ENCODE data around the gene KIF24. TPM values are rescaled to one million over a fixed set of nuclear protein-coding genes. Genes with fewer than 3 reads are reported as not detected.

KIF24 gene
- total RNA-seq, 2 experiments from 2014 or later: 13.9 to 19.4 TPM

DNA sequence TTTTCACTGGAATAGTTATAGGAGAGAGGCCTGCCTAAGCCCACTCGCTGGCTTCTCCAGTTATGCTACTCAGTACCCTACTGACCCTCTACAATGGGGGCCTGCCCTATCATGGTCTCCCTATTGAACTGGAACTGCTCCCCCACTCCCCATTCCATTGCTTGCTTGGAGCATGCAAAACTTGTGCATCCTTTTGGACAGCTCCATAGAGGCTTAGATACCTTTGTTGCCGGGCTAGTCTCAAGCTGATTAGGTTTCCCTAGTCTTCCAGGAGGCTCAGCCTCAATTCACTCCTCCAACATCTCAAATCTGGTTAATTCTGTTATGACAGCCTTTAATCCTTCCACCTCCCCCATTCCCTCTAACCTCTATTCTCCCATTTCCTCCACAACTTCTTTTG lies 39.9 kb downstream of the KIF24 start:
- POLR2A ChIA-PET: interaction anchor here (0.6 kb wide), 2 partner anchors 13 to 570 kb away, joined by 3 read pairs; no protein-coding TSS in a partner anchor
- no peak overlapping the region for H3K4me3 ChIP-seq (ENCODE audit: low read depth, low read length, poor library complexity, severe bottlenecking)

DNA sequence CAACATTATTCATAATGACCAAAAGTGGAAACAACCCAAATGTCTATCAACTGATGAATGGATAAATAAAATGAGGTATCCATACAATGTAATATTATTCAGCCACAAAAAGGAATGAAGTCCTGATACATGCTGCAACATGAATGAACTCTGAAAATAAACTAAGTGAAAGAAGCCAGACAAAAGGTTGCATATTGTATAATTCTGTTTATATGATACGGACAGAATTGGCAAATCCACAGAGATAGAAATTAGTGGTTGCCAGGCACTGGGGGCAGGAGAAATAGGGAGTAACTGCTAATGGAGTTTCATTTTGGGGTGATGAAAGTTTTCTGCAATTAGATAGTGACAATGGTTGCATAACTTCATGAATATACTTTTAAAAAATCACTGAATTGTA lies 47.0 kb downstream of the KIF24 start:
- H3K79me2 ChIP-seq (ENCODE audit: insufficient read depth, low read depth, low read length): no peaks in the 10 kb centered on the region
- H3K9me3 ChIP-seq (ENCODE audit: low read length): no peaks in the 10 kb centered on the region
- ChIA-PET POLR2A (interaction anchor here (0.7 to 1.3 kb wide), 3 partner anchors 11 to 27 kb away, joined by 3 to 4 read pairs (median 3); no protein-coding TSS in a partner anchor), CTCF (ENCODE audit: unreplicated experiment) (no interaction called here)
- intact Hi-C loops (cut with micrococcal nuclease; ENCODE audit: unreplicated experiment): loop anchor here (5.0 kb wide), 1 partner anchor 35 kb away; no protein-coding TSS in a partner anchor
- no peaks in the 10 kb centered on the region for H3K4me1 ChIP-seq (ENCODE audit: insufficient read depth, low read length, poor library complexity, severe bottlenecking)
- no TSS peak for BruUV-seq (replicated peaks)
- no peak overlapping the region for H2AFZ ChIP-seq (ENCODE audit: low read length)
- no peak overlapping the region for H3K4me3 ChIP-seq (ENCODE audit: low read depth, low read length, poor library complexity, severe bottlenecking)
- no peak overlapping the region for H3K4me2 ChIP-seq (ENCODE audit: low read length)
- H3K27ac ChIP-seq (ENCODE audit: low read depth, low read length, poor library complexity, severe bottlenecking): no peak overlapping the region
- no peaks in the 10 kb centered on the region for H4K20me1 ChIP-seq (ENCODE audit: insufficient read depth, low read length)
- no peaks in the 10 kb centered on the region for H3K9me2 ChIP-seq (ENCODE audit: insufficient read depth, low read length)
- TF ChIP-seq, protein P1, sequence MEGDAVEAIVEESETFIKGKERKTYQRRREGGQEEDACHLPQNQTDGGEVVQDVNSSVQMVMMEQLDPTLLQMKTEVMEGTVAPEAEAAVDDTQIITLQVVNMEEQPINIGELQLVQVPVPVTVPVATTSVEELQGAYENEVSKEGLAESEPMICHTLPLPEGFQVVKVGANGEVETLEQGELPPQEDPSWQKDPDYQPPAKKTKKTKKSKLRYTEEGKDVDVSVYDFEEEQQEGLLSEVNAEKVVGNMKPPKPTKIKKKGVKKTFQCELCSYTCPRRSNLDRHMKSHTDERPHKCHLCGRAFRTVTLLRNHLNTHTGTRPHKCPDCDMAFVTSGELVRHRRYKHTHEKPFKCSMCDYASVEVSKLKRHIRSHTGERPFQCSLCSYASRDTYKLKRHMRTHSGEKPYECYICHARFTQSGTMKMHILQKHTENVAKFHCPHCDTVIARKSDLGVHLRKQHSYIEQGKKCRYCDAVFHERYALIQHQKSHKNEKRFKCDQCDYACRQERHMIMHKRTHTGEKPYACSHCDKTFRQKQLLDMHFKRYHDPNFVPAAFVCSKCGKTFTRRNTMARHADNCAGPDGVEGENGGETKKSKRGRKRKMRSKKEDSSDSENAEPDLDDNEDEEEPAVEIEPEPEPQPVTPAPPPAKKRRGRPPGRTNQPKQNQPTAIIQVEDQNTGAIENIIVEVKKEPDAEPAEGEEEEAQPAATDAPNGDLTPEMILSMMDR (conservative IDR thresholded peaks at IDR 0.05; ENCODE audit: low read length): no peak
- TF ChIP-seq EZH2phosphoT487 (IDR thresholded peaks at IDR 0.05; ENCODE audit: borderline replicate concordance, low read depth, low read length): no peak
- DNase-seq (ENCODE audit: low spot score): no peak
- peaks cover 47% of the 10 kb centered on the region for H3K36me3 ChIP-seq (ENCODE audit: insufficient read depth, low read length)

More for the DNA sequence above, 39.9 kb downstream of the KIF24 start:
- no peak overlapping the region for H3K27ac ChIP-seq (ENCODE audit: low read depth, low read length, poor library complexity, severe bottlenecking)
- H3K36me3 ChIP-seq (ENCODE audit: insufficient read depth, low read length): peaks cover 68% of the 10 kb centered on the region
- H3K4me1 ChIP-seq (ENCODE audit: insufficient read depth, low read length, poor library complexity, severe bottlenecking): no peaks in the 10 kb centered on the region
- H3K79me2 ChIP-seq (ENCODE audit: insufficient read depth, low read depth, low read length): no peaks in the 10 kb centered on the region
- TF ChIP-seq, protein P1 (conservative IDR thresholded peaks at IDR 0.05; ENCODE audit: low read length): no peak
- no peak for TF ChIP-seq EZH2phosphoT487 (IDR thresholded peaks at IDR 0.05; ENCODE audit: borderline replicate concordance, low read depth, low read length)
- H2AFZ ChIP-seq (ENCODE audit: low read length): no peak overlapping the region
- CTCF ChIA-PET (ENCODE audit: unreplicated experiment): no interaction called here
- H3K9me3 ChIP-seq (ENCODE audit: low read length): no peaks in the 10 kb centered on the region
- no TSS peak for BruUV-seq (replicated peaks)
- DNase-seq (ENCODE audit: low spot score): no peak
- no peaks in the 10 kb centered on the region for H3K9me2 ChIP-seq (ENCODE audit: insufficient read depth, low read length)
- intact Hi-C loops (cut with micrococcal nuclease; ENCODE audit: unreplicated experiment): no loop called here
- no peak overlapping the region for H3K4me2 ChIP-seq (ENCODE audit: low read length)
- H4K20me1 ChIP-seq (ENCODE audit: insufficient read depth, low read length): no peaks in the 10 kb centered on the region

DNA sequence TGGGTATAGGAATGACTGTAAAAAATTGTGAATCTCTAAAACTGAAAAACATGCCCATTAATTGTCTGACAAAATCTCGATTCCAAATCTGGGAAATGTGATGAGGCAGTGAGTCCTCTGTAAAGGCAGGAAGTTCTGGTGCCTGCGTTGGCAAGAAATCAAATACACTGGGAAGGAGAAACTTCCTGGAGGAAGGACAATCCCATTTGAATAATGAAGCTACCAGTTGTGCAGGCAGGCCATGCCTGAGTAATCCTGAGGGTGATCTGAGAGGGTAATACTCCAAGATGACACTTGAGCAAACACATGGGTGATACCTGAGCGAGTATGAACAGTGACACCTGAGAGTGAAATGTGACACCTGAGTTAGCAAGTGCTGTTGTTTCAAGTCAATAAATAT lies 49.7 kb downstream of the KIF24 start:
- no peaks in the 10 kb centered on the region for H3K4me1 ChIP-seq (ENCODE audit: insufficient read depth, low read length, poor library complexity, severe bottlenecking)
- no peak overlapping the region for H2AFZ ChIP-seq (ENCODE audit: low read length)
- H3K79me2 ChIP-seq (ENCODE audit: insufficient read depth, low read depth, low read length): no peaks in the 10 kb centered on the region
- H3K4me2 ChIP-seq (ENCODE audit: low read length): no peak overlapping the region
- no peak overlapping the region for H3K4me3 ChIP-seq (ENCODE audit: low read depth, low read length, poor library complexity, severe bottlenecking)
- H4K20me1 ChIP-seq (ENCODE audit: insufficient read depth, low read length): no peaks in the 10 kb centered on the region
- no peak for TF ChIP-seq EZH2phosphoT487 (IDR thresholded peaks at IDR 0.05; ENCODE audit: borderline replicate concordance, low read depth, low read length)
- TF ChIP-seq, protein P1 (conservative IDR thresholded peaks at IDR 0.05; ENCODE audit: low read length): no peak
- H3K36me3 ChIP-seq (ENCODE audit: insufficient read depth, low read length): peaks cover 27% of the 10 kb centered on the region
- DNase-seq (ENCODE audit: low spot score): no peak
- H3K9me2 ChIP-seq (ENCODE audit: insufficient read depth, low read length): no peaks in the 10 kb centered on the region
- no peaks in the 10 kb centered on the region for H3K9me3 ChIP-seq (ENCODE audit: low read length)
- CTCF ChIA-PET (ENCODE audit: unreplicated experiment): no interaction called here
- no peak overlapping the region for H3K27ac ChIP-seq (ENCODE audit: low read depth, low read length, poor library complexity, severe bottlenecking)
- BruUV-seq (replicated peaks): no TSS peak
- POLR2A ChIA-PET: interaction anchor here (0.8 kb wide), 1 partner anchor 52 kb away, joined by 5 read pairs; no protein-coding TSS in a partner anchor
- intact Hi-C loops (cut with micrococcal nuclease; ENCODE audit: unreplicated experiment): no loop called here

Measured in OCI-LY7 (cell line).